HUDEP-2 (cell line): ENCODE results near the gene TMEM259.
A peak's percentile ranks its signal among the peaks of the same experiment; 100 is the strongest.

ENCODE experiments used
- DNase-seq, 76 experiments: peaks; one replicate each; lab custom pipeline; 2025; ENCODE audit not compliant: unreplicated experiment in 76 of 76; lab: John Stamatoyannopoulos, UW

Gene TMEM259

GRCh38 chr19:1055886-1056620 lies 35.1 kb upstream of the TMEM259 start:
- DNase-seq: no peak

GRCh38 chr19:1055028-1055425 lies 34.1 kb upstream of the TMEM259 start:
- no peak for DNase-seq

GRCh38 chr19:1054102-1055027 lies 33.4 kb upstream of the TMEM259 start:
- DNase-seq: no peak

- DNase-seq: no peak
Measured at GRCh38 chr19:1053176-1054101, 32.5 kb upstream of the TMEM259 start.

DNA sequence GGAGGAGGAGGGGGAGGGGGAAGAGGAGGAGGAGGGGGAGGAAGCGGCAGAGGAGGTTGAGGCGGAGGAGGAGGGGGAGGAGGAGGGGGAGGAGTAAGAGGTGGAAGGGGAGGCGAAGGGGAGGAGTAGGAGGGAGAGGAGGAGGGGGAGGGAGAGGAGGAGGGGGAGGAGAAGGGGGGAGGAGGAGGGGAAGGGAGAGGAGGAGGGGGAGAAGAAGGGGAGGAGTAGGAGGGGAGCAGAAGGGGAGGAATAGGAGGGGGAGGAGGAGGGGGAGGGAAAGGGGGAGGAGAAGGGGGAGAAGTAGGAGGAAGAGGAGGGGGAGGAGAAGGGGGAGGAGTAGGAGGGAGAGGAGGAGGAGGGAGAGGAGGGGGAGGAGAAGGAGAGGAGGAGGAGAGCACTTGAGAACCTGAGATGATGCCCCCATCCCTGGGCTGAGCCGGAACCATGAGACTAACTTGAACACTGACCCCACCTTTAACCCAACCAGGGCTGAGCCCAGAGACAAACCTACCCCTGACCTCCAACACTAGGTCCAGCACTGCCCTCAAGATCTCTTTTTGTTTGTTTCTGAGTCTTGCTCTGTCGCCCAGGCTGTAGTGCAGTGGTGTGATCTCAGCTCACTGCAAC lies 31.5 kb upstream of the TMEM259 start:
- DNase-seq: no peak

GRCh38 chr19:1051791-1052190 lies 30.9 kb upstream of the TMEM259 start:
- DNase-seq: no peak

GRCh38 chr19:1050989-1051788 lies 30.3 kb upstream of the TMEM259 start:
- DNase-seq: no peak

DNA sequence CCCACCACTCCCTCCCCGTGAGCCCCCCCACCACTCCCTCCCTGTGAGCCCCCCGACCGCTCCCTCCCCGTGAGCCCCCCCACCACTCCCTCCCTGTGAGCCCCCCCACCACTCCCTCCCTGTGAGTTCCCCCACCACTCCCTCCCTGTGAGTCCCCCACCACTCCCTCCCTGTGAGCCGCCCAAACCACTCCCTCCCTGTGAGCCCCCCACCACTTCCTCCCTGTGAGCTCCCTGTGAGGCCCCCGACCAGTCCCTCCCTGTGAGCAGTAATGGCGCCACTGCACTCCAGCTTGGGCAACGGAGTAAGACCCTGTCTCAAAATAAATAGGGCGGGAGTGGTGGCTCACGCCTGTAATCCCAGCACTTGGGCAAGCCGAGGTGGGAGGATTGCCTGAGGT lies 28.9 kb upstream of the TMEM259 start:
- DNase-seq: no peak

- DNase-seq: no peak
Measured at GRCh38 chr19:1049106-1049505, 28.2 kb upstream of the TMEM259 start.

GRCh38 chr19:1047696-1048147 lies 26.8 kb upstream of the TMEM259 start:
- no peak for DNase-seq

DNA sequence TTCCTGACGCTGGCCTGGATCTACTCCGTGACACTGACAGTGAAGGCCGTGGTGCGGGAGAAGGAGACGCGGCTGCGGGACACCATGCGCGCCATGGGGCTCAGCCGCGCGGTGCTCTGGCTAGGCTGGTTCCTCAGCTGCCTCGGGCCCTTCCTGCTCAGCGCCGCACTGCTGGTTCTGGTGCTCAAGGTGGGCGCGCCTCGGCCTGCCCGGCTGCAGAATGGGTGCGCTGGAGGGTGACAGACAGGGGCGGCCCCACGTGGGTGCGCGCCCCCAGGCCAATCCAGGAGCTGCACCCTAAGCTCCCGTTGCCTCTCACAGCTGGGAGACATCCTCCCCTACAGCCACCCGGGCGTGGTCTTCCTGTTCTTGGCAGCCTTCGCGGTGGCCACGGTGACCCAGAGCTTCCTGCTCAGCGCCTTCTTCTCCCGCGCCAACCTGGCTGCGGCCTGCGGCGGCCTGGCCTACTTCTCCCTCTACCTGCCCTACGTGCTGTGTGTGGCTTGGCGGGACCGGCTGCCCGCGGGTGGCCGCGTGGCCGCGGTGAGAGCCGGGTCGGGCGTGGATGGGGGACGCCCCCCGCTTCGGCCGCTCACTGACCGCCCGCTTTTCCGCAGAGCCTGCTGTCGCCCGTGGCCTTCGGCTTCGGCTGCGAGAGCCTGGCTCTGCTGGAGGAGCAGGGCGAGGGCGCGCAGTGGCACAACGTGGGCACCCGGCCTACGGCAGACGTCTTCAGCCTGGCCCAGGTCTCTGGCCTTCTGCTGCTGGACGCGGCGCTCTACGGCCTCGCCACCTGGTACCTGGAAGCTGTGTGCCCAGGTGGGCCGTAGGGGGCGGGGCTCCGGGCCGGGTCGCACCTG lies 26.1 kb upstream of the TMEM259 start:
- peak in 2 of 76 experiments; percentile 19 to 20 for DNase-seq

GRCh38 chr19:1046117-1046626 lies 25.2 kb upstream of the TMEM259 start:
- DNase-seq: no peak

DNA sequence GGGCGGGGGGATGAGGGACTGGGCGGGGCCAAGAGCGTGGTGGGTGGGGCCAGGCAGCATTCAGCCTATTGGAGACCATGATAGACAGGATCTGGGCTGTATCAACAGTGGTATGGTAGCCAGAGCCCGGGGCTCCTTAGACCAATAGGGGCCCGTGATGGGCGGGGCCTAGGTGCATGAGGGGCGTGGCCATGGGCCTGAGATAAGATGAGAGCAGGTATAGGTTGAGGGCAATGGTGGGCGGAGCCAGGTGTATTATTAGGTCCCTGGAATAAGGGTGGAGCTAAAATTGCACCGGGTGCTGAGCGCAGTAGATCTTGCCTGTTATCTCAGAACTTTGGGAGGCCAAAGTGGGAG lies 24.3 kb upstream of the TMEM259 start:
- peak in 62 of 76 experiments; percentile 21 to 77 (median 58) for DNase-seq

GRCh38 chr19:1042689-1043511 lies 22.0 kb upstream of the TMEM259 start:
- no peak for DNase-seq

DNA sequence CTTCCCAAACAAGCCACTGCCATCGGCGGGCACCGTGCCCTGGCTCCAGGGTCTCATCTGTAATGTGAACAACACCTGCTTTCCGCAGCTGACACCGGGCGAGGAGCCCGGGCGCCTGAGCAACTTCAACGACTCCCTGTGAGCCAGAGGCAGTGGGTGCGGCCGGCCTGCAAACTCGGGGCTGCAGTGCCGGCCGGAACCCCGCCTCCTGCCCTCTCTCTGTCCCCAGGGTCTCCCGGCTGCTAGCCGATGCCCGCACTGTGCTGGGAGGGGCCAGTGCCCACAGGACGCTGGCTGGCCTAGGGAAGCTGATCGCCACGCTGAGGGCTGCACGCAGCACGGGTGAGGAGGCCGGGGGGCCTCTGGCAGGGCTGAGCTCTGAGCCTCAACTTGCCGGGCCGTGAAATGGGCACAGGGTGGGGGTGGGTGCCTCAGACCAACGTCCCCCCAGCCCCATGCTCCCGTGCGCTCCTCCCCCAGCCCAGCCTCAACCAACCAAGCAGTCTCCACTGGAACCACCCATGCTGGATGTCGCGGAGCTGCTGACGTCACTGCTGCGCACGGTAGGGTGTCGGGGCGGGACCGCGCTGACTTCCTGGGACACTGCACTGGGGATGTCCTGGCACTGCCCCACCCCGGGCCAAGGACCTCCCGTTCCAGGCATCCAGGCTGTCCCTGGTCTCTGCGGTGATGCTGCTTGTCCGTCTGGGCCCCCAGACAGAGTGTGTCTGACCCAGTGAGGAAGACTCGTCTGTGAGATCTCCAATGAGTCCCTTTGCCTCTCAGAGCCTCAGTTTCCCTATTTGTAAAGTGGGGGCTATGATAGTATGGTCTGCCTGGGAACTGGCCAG lies 21.1 kb upstream of the TMEM259 start:
- DNase-seq: no peak

DNA sequence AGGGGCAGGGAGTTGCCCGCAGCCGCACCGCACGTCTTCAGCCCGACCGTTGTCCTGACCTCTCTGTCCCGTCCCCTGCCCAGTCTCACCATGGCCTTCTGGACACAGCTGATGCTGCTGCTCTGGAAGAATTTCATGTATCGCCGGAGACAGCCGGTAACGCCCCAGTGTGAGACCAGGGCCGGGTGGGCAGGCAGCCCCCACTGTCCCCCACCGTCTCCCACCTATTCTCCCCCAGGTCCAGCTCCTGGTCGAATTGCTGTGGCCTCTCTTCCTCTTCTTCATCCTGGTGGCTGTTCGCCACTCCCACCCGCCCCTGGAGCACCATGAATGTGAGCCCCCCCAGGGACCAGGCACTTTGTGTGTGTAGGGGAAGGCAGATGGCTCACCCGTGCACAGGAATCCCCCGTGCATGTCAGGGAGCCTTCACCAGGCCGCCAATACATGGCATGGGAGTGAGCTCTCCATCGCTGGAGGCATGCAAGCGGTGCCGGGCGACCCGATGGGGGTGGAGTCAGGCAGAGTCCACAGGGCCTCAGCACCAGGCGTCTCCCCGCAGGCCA lies 20.4 kb upstream of the TMEM259 start:
- DNase-seq: no peak
